GM19035 (cell line): Measurements from ENCODE around the gene ABCA3.

Source experiments
- ATAC-seq: cut with Tn5 transposase; IDR thresholded peaks from one replicate; pipeline ENCODE4 v1.9.1; 2021; ENCODE audit not compliant: unreplicated experiment

Gene ABCA3

GRCh38 chr16:2357331-2357730 lies 16.8 kb upstream of the ABCA3 start:
- ATAC-seq: no peak

- no peak for ATAC-seq
Measured at GRCh38 chr16:2350500-2350899, 10.0 kb upstream of the ABCA3 start.

- ATAC-seq: no peak
Measured at GRCh38 chr16:2343211-2343610, 2.7 kb upstream of the ABCA3 start.

- no peak for ATAC-seq
Measured at GRCh38 chr16:2341456-2342447, 1.2 kb upstream of the ABCA3 start.

- peak; percentile 38 for ATAC-seq
Measured at GRCh38 chr16:2339521-2340484, 725 bp downstream of the ABCA3 start.

- no peak for ATAC-seq
Measured at GRCh38 chr16:2337431-2338296, 2.9 kb downstream of the ABCA3 start.

- no peak for ATAC-seq
Measured at GRCh38 chr16:2335286-2335895, 5.1 kb downstream of the ABCA3 start.

- no peak for ATAC-seq
Measured at GRCh38 chr16:2333772-2334379, 6.7 kb downstream of the ABCA3 start.

GRCh38 chr16:2333231-2333630 lies 7.3 kb downstream of the ABCA3 start:
- no peak for ATAC-seq

GRCh38 chr16:2331931-2332267 lies 8.6 kb downstream of the ABCA3 start:
- ATAC-seq: no peak

- no peak for ATAC-seq
Measured at GRCh38 chr16:2331199-2331930, 9.2 kb downstream of the ABCA3 start.

GRCh38 chr16:2329532-2329931 lies 11.0 kb downstream of the ABCA3 start:
- ATAC-seq: no peak

- ATAC-seq: no peak
Measured at GRCh38 chr16:2328428-2328827, 12.1 kb downstream of the ABCA3 start.

GRCh38 chr16:2326191-2326590 lies 14.3 kb downstream of the ABCA3 start:
- ATAC-seq: no peak

GRCh38 chr16:2325791-2326190 lies 14.7 kb downstream of the ABCA3 start:
- ATAC-seq: no peak

GRCh38 chr16:2325181-2325580 lies 15.3 kb downstream of the ABCA3 start:
- no peak for ATAC-seq

GRCh38 chr16:2324296-2324859 lies 16.1 kb downstream of the ABCA3 start:
- no peak for ATAC-seq

GRCh38 chr16:2323701-2324100 lies 16.8 kb downstream of the ABCA3 start:
- ATAC-seq: no peak

GRCh38 chr16:2319606-2320005 lies 20.9 kb downstream of the ABCA3 start:
- ATAC-seq: no peak
